Mucosa of descending colon (tissue), 3 donors: ENCODE data around the gene CELSR2. TPM values are rescaled to one million over a fixed set of nuclear protein-coding genes. Genes with fewer than 3 reads are reported as not detected.

Source experiments
- ATAC-seq: fragments of 200-7000 bp; cut with Tn5 transposase; one replicate; pipeline ENCODE4 v1.9.1; 2020; ENCODE audit warnings: mild to moderate bottlenecking, moderate library complexity
- DNase-seq, 3 donors: peaks; one replicate each; pipeline ENCODE4 v3.0.0-alpha.2; 2020
- H3K36me3 ChIP-seq: fragments of 200-600 bp; one replicate; pipeline ENCODE4 v1.8.0; 2021; ENCODE audit warnings: low read depth, mild to moderate bottlenecking
- H3K4me1 ChIP-seq: fragments of 200-600 bp; one replicate; pipeline ENCODE4 v1.8.0; 2021; ENCODE audit warnings: low read depth, mild to moderate bottlenecking
- H3K4me3 ChIP-seq: fragments of 200-600 bp; one replicate; pipeline ENCODE4 v1.8.0; 2021; ENCODE audit warnings: mild to moderate bottlenecking
- H3K9me3 ChIP-seq: fragments of 200-600 bp; one replicate; pipeline ENCODE4 v1.8.0; 2021; ENCODE audit warnings: mild to moderate bottlenecking
- CTCF ChIP-seq: fragments of 200-600 bp; IDR thresholded peaks from one replicate; pipeline ENCODE4 v1.8.0; 2022; ENCODE audit warnings: antibody characterized with exemption, mild to moderate bottlenecking
- intact Hi-C, 2 donors: fragments of 100-400 bp; cut with DNase I in 1 of 2; cut with micrococcal nuclease in 1 of 2; formaldehyde crosslinking; loops; one replicate each; pipeline versions ENCODE4 v1.11.0 to v1.11.1; 2022; cut with DNase I, micrococcal nuclease
- long read RNA-seq, 2 donors: library from polyadenylated mRNA; unstranded; transcript quantifications; one replicate each; pipeline ENCODE4 v2.0.0, GENCODE V29; 2019 to 2021
- total RNA-seq, 3 donors: library from RNA; stranded (reverse); fragmentation: NEBNext Ultra II Directional in 2 of 3; extraction: Animal tissue kit (Norgen Biotek cat#: 25700) in 2 of 3; gene quantifications; one replicate each; pipeline versions ENCODE4 v1.2.1 to v1.2.4, GENCODE V29; 2021 to 2023
- donor health status: DM: no; HTN: no; CAD: no; lungs with moderate emphysema.
- donor health status: DM: no; HTN: no; CAD: no.
- donor health status: DM: no; HTN: yes; CAD: no.

The CELSR2 gene
- total RNA-seq = 10 to 100 TPM in 1 of 3 donors, 1 to 10 TPM in 2; 2.8 to 14.7 (median 3.2) TPM
- long read RNA-seq, donor 1, partial matches to known transcripts = 4 of 10 reads
- long read RNA-seq, donor 1, other reads (novel, unspliced or antisense) = 6 of 10 reads
- long read RNA-seq, donor 2 = 0 reads

GRCh38 chr1:109248797-109249629, at the start of gene CELSR2:
Gene CELSR2 (plus strand): TSS chr1:109249539. CDS start chr1:109250080, 541 bp downstream.
- DNase-seq = peak; percentile 68 to 81 (median 73)
- ATAC-seq = peak; percentile 90
- Histone ChIP-seq H3K4me1 (no peaks in the 10 kb centered on the region), H3K36me3 (no peaks in the 10 kb centered on the region), H3K4me3 (peak within 1 kb of the TSS; percentile 40), H3K9me3 (no peaks in the 10 kb centered on the region)
- TF ChIP-seq CTCF = no peak
- intact Hi-C loops = no loop called here

- Histone ChIP-seq H3K4me3 (no peak overlapping the region), H3K4me1 (no peaks in the 10 kb centered on the region), H3K36me3 (no peaks in the 10 kb centered on the region), H3K9me3 (no peaks in the 10 kb centered on the region)
- no peak for DNase-seq
- TF ChIP-seq CTCF = no peak
- intact Hi-C loops = no loop called here
- ATAC-seq = no peak
These were observed 49.6 kb upstream of the CELSR2 start for GRCh38 chr1:109199710-109200109.

- DNase-seq (peak in 1 of 3 donors; percentile 79), ATAC-seq (peak; percentile 80)
- H3K4me1 ChIP-seq = no peaks in the 10 kb centered on the region
- H3K4me3 ChIP-seq = no peak overlapping the region
- no peaks in the 10 kb centered on the region for H3K9me3 ChIP-seq
- H3K36me3 ChIP-seq = no peaks in the 10 kb centered on the region
- intact Hi-C loops = no loop called here
- peak; percentile 22 for TF ChIP-seq CTCF
These were observed 48.1 kb upstream of the CELSR2 start for GRCh38 chr1:109201123-109201703.

- no peak for TF ChIP-seq CTCF
- Histone ChIP-seq H3K9me3 (no peaks in the 10 kb centered on the region), H3K4me3 (no peak overlapping the region), H3K4me1 (no peaks in the 10 kb centered on the region), H3K36me3 (no peaks in the 10 kb centered on the region)
- intact Hi-C loops = no loop called here
- DNase-seq (no peak), ATAC-seq (no peak)
These were observed 44.9 kb upstream of the CELSR2 start for GRCh38 chr1:109204484-109204883.

GRCh38 chr1:109206339-109206738, 43.0 kb upstream of the CELSR2 start:
- no peak for ATAC-seq
- DNase-seq = no peak
- H3K9me3 ChIP-seq = no peaks in the 10 kb centered on the region
- no peaks in the 10 kb centered on the region for H3K4me1 ChIP-seq
- no peaks in the 10 kb centered on the region for H3K36me3 ChIP-seq
- no peak overlapping the region for H3K4me3 ChIP-seq
- intact Hi-C loops = no loop called here
- TF ChIP-seq CTCF = no peak
